AG04450 (cell line): ENCODE results near the gene P4HTM. TPM values are rescaled to one million over a fixed set of nuclear protein-coding genes. Genes with fewer than 3 reads are reported as not detected.

Experiments
- CTCF ChIA-PET: fragments of 300-600, 350-600 bp; formaldehyde crosslinking; extraction: SDS; loops from one replicate; lab custom pipeline; 2022; ENCODE audit warnings: antibody characterized with exemption, inconsistent platforms; lab: Charles Lee
- POLR2A ChIA-PET: fragments of 350-600 bp; formaldehyde crosslinking; extraction: SDS; loops from one replicate; lab custom pipeline; 2021; ENCODE audit warnings: antibody characterized with exemption, inconsistent platforms; lab: Yijun Ruan, JAX
- DNase-seq: peaks from one replicate; pipeline ENCODE4 v3.0.0-alpha.2; 2011; ENCODE audit warnings: low read depth, low spot score
- H3K27ac ChIP-seq: one replicate; pipeline ENCODE4 v1.5.1; 2012; ENCODE audit warnings: low read depth, low read length, control low read depth
- H3K27me3 ChIP-seq: one replicate; pipeline ENCODE4 v1.6.0; 2012; ENCODE audit warnings: low read length; ENCODE audit not compliant: control insufficient read depth, insufficient read depth
- H3K4me3 ChIP-seq: 2 replicates; pipeline ENCODE4 v1.5.1; 2011; ENCODE audit warnings: mild to moderate bottlenecking, low read depth, low read length, control low read depth
- H3K9me3 ChIP-seq: 2 replicates; pipeline ENCODE4 v1.5.1; 2012; ENCODE audit warnings: low read length; ENCODE audit not compliant: control insufficient read depth, insufficient read depth
- CTCF ChIP-seq: IDR thresholded peaks from 2 replicates; pipeline ENCODE4 v1.5.1; 2011; ENCODE audit warnings: low read depth, low read length, control low read depth, inconsistent platforms
- polyA minus RNA-seq: library from RNA; depleted of rRNA, polyadenylated mRNA; stranded (reverse); fragments of >200 nt; gene quantifications from 2 replicates; pipeline ENCODE4 v1.2.3, GENCODE V29; 2011; rRNA and poly(A)+ RNA removed
- polyA plus RNA-seq: library from polyadenylated mRNA; depleted of rRNA; stranded (reverse); fragments of >200 nt; gene quantifications from 2 replicates; pipeline ENCODE4 v1.2.3, GENCODE V29; 2011; rRNA removed

The P4HTM gene, protein sequence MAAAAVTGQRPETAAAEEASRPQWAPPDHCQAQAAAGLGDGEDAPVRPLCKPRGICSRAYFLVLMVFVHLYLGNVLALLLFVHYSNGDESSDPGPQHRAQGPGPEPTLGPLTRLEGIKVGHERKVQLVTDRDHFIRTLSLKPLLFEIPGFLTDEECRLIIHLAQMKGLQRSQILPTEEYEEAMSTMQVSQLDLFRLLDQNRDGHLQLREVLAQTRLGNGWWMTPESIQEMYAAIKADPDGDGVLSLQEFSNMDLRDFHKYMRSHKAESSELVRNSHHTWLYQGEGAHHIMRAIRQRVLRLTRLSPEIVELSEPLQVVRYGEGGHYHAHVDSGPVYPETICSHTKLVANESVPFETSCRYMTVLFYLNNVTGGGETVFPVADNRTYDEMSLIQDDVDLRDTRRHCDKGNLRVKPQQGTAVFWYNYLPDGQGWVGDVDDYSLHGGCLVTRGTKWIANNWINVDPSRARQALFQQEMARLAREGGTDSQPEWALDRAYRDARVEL
- polyA plus RNA-seq = 18.2 and 22.5 TPM in 2 replicates
- 24.2 and 25.8 TPM in 2 replicates for polyA minus RNA-seq

DNA sequence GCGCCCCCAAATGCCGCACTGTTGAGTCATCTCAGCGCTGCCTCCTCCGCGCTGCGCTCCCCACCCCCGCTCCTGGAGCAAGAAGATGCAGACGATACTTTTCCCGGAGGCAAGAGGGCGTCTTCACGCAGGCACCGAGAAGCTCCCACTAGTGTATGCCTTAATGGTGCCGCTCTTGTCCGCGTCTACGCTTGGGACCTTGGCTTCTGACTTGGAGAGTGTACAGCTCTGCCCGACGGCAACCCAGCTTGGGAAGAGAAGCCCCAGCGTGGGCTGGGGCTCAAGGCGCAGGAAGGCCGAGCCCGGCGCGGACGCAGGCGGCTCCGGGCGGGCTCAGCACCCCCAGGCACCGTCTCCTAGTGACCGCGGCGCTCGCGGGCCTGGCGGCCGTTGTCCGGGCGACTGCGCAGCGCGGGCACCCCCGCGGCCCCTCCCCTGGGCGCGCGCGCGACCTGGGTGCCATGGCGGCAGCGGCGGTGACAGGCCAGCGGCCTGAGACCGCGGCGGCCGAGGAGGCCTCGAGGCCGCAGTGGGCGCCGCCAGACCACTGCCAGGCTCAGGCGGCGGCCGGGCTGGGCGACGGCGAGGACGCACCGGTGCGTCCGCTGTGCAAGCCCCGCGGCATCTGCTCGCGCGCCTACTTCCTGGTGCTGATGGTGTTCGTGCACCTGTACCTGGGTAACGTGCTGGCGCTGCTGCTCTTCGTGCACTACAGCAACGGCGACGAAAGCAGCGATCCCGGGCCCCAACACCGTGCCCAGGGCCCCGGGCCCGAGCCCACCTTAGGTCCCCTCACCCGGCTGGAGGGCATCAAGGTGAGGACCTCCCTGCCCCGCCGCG, at the start of gene P4HTM:
Gene P4HTM, plus strand, starts transcription at position 446 of the 840 bp plus-strand sequence. Its CDS starts 16 bp downstream, at position 462.
- DNase-seq = peak; percentile 87
- TF ChIP-seq CTCF = peak; percentile 59
- Histone ChIP-seq H3K27ac (peak within 1 kb of the TSS; percentile 99), H3K4me3 (peak within 1 kb of the TSS; percentile 80), H3K27me3 (no peaks in the 10 kb centered on the region), H3K9me3 (no peaks in the 10 kb centered on the region)
- ChIA-PET POLR2A (interaction anchor here (0.6 to 3.9 kb wide), 11 partner anchors 16 to 104 kb away, joined by 3 to 70 read pairs (median 6); partner anchors contain the start of genes DALRD3, IMPDH2, NDUFAF3 and QRICH1), CTCF (interaction anchor here (0.6 to 4.9 kb wide), 11 partner anchors 10 to 1620 kb away, joined by 3 to 37 read pairs (median 4); partner anchors contain the start of genes NDUFAF3, QRICH1 and WDR6)

- TF ChIP-seq CTCF = no peak
- POLR2A ChIA-PET = no interaction called here
- Histone ChIP-seq H3K27me3 (no peaks in the 10 kb centered on the region), H3K4me3 (no peak overlapping the region), H3K9me3 (no peaks in the 10 kb centered on the region), H3K27ac (no peak overlapping the region)
- DNase-seq = no peak
- CTCF ChIA-PET = no interaction called here
Measured at GRCh38 chr3:48945432-48945831, 44.6 kb upstream of the P4HTM start.

DNA sequence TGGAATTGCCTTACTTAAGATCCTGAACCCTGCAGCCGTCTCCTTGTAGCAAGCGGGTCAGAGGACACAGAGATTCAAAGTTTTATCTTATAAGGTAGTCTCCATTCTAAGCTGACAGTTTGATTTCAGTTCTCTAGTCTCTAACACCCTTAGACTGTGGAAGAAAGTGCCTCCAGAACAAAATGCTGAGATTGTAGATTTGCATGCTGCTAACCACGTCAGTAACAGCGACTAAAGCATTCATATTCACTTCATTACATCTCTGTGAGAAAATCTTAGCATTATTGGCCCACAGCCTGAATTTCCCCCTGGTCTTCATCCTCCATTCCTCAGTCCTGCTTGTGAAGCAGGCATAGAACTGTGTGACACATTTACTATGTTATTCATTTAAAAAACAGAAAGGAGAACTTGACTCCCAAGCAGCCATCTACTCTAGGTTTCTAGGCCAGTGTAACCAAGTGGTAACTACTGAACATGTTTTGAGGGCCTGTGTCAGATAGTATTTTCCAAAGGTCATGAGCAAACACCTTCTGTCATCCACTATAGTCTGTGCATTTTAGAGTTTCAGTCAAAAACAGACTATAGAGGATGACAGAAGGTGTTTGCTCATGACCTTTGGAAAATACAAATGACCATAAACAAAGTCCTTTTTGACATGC, 44.0 kb upstream of the P4HTM start:
- ChIA-PET POLR2A (no interaction called here), CTCF (no interaction called here)

DNA sequence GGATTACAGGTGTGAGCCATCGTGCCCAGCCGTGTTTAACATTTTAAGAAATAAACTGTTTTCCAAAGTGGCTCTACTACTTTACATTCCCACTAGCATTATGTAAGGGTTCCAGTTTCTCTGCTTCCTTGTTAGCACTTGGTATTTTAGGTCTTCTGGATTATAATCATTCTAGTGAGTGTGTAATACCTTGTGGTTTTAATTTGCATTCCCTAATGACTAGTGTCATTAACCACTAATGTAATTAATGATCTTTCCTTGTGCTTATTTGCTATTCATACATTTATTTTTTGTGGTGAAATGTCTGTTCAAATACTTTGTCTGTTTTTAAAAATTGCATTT, 40.7 kb upstream of the P4HTM start:
- no peak for DNase-seq
- no peaks in the 10 kb centered on the region for H3K9me3 ChIP-seq
- no peak overlapping the region for H3K27ac ChIP-seq
- POLR2A ChIA-PET = no interaction called here
- no peaks in the 10 kb centered on the region for H3K27me3 ChIP-seq
- no peak overlapping the region for H3K4me3 ChIP-seq
- CTCF ChIA-PET = no interaction called here
- TF ChIP-seq CTCF = no peak

More for the DNA sequence above, 44.0 kb upstream of the P4HTM start:
- no peak overlapping the region for H3K27ac ChIP-seq
- no peak for DNase-seq
- no peak for TF ChIP-seq CTCF
- H3K4me3 ChIP-seq = no peak overlapping the region
- no peaks in the 10 kb centered on the region for H3K27me3 ChIP-seq
- H3K9me3 ChIP-seq = no peaks in the 10 kb centered on the region
